HEK293T (cell line): ENCODE results near the gene KCNQ5.

Experiments
- BHLHE40 ChIP-seq: fragments of 450-650 bp; IDR thresholded peaks from 2 replicates; pipeline ENCODE4 v1.6.1; 2016; ENCODE audit warnings: mild to moderate bottlenecking, moderate library complexity, borderline replicate concordance
- CTBP1 ChIP-seq: fragments of 450-650 bp; IDR thresholded peaks from 2 replicates; pipeline ENCODE4 v1.6.1; 2016; ENCODE audit warnings: borderline replicate concordance
- ELF4 ChIP-seq: fragments of 450-650 bp; IDR thresholded peaks from 2 replicates; pipeline ENCODE4 v1.6.1; 2017; ENCODE audit warnings: antibody characterized with exemption
- FOXM1 ChIP-seq: fragments of 450-650 bp; IDR thresholded peaks from 2 replicates; pipeline ENCODE4 v1.6.1; 2017; ENCODE audit warnings: mild to moderate bottlenecking, borderline replicate concordance
- HDGF ChIP-seq: fragments of 450-650 bp; IDR thresholded peaks from 2 replicates; pipeline ENCODE4 v1.6.1; 2017; ENCODE audit warnings: antibody characterized with exemption, borderline replicate concordance
- LEF1 ChIP-seq: fragments of 450-650 bp; IDR thresholded peaks from 2 replicates; pipeline ENCODE4 v1.6.1; 2017; ENCODE audit warnings: mild to moderate bottlenecking, borderline replicate concordance
- NFRKB ChIP-seq: fragments of 450-650 bp; IDR thresholded peaks from 2 replicates; pipeline ENCODE4 v1.6.1; 2016; ENCODE audit warnings: mild to moderate bottlenecking, moderate library complexity
- SP1 ChIP-seq: fragments of 450-650 bp; IDR thresholded peaks from 2 replicates; pipeline ENCODE4 v1.6.1; 2017
- SUZ12 ChIP-seq: fragments of 450-650 bp; IDR thresholded peaks from 2 replicates; pipeline ENCODE4 v1.6.1; 2016; ENCODE audit warnings: mild to moderate bottlenecking
- TARDBP ChIP-seq: fragments of 450-650 bp; IDR thresholded peaks from 2 replicates; pipeline ENCODE4 v1.6.1; 2016
- ZNF384 ChIP-seq: fragments of 450-650 bp; IDR thresholded peaks from 2 replicates; pipeline ENCODE4 v1.6.1; 2016

- TF ChIP-seq TARDBP = no peak
- no peak for TF ChIP-seq FOXM1
- TF ChIP-seq SUZ12 = no peak
- TF ChIP-seq CTBP1 = no peak
- no peak for TF ChIP-seq SP1
- no peak for TF ChIP-seq HDGF
- TF ChIP-seq ELF4 = no peak
- no peak for TF ChIP-seq NFRKB
- no peak for TF ChIP-seq LEF1
- TF ChIP-seq ZNF384 = no peak
- TF ChIP-seq BHLHE40 = no peak
Measured at GRCh38 chr6:73002588-73002987, 380.7 kb downstream of the KCNQ5 start.
